HG02678 (cell line): ENCODE measurements around the gene LTF.

ENCODE experiments used
- ATAC-seq: cut with Tn5 transposase; IDR thresholded peaks from one replicate; pipeline ENCODE4 v1.9.1; 2021; ENCODE audit warnings: mild to moderate bottlenecking, moderate library complexity; ENCODE audit not compliant: unreplicated experiment

LTF gene

DNA sequence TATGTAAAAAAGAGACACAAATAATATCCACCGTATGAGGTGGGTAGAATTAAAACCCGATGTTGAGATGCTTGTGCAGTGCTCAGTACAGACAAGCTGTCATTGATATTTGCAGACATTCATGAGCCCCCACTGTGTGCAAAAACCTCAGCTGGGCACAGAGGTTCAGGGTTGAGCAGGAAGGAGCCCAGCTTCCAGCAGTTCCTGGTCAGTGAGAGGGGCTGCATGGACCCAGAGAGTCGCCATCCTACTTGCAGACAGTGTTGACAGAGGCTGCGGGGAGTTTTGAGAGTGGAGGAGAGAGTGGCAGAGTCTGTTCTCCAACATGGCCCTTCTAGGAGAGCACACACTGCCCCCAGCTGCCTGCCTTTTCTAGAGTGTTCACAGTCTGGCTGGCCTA lies 6.1 kb upstream of the LTF start:
- no peak for ATAC-seq

DNA sequence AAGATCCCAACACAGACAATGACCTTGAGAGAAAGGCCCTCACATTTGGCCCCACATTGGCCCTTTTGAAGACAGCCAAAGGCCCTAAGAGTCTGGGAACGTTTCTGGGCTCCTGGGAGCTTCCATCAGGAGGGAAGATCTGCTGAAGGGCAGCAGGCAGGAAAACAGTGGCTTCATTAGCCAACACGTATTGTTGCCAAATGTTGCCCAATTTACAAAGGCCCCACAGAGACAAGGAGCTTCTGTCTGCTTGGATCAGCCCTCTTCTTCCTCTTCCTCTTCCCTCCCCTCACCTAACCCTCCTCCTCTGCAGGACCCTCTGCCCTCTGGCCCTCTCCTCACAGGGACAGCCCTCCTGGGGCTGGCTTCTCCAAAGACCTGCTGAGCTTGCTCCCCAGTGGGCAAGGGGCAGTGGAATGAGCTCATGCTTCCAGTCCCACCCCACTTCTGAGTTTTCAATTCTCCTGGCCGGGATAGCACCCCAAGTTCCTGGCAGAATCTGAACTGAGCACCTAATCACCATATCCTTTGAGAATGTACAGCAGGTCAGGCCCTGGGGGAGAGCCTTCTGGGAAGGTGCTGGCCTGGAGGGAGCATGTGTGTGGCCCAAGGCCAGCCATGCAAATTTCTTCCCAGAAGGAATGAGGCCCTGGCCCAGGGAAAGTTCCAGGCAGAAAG lies 5.1 kb upstream of the LTF start:
- ATAC-seq: no peak

DNA sequence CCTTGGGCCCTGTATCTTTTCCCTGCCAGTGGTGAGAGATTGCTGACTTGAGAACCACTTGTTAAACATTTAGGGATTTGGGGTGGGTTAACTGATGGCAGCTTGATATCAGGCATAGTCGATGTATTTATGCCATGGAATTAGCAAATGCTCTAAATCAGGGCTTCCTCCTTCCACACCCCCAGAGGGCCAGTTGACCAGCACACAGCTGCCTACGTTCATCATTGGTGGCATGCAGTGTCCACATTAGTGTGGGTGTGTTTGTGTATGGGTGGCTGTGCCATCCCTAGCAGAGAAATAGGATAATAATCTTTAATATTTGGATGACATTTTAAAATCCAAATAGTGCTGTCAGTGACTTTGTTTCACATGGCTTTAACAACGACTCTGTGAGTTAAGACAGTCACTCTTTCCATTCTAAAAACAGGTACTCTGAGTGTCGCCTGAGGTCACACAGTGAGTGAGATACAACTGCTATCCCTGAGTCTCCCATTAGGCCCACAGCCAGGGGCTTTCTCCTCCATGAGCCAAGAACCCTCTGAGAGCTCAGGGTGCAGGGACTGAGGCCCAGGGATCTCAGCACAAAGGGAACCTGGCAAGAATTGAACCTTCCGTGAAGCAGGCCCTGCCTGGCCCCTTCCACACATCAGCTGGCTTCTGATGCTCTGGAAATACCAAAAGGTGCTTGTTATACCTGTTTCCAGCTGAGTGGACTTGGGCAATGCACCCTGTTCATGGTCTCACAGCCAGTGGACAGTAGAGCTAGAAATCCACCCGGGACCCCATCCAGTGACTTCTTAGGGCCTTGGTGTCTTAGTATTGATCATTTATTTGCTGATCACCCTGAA lies 4.3 kb upstream of the LTF start:
- no peak for ATAC-seq

DNA sequence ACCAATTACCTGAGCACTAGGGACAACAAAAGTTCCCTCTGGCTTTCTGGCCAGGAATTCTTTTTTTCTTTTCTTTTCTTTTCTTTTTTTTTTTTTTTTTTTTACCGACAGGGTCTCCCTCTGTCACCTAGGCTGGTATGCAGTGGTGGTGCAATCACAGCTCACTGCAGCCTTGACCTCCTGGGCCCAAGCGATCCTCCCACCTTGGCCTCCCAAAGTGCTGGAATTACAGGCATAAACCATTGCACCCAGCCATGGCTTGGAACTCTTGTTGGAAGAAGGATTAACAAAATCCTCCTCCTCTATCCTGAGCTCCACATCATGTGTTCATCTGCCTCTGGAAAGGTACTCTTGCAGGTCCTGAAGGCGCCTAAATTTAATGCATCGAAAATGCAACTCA lies 2.9 kb upstream of the LTF start:
- ATAC-seq: no peak

DNA sequence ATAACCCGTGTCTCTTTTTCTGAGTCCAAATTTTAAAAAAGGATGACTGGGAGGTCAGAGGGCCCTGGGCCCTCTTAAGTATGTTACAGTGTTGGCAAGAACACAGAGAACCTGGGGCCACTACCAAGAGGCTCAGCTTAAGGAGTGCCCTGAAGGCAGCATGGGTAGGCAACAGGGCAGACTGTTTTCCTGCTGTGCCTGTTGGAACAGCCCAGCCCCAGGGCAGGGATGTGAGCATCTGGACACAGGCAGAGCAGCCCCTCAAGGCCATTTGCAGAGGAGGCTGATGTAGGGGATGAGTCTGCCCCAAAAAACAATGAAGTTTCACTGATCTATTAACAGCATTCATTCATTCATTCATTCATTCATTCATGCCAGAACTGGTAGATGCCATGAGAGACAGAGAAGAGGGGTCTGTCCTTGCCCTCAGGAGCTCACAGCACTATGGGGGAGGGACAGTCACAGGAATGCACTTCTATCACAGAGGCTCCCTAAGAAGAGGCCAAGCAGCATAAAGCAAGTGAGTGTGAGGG lies 2.2 kb upstream of the LTF start:
- ATAC-seq: no peak

DNA sequence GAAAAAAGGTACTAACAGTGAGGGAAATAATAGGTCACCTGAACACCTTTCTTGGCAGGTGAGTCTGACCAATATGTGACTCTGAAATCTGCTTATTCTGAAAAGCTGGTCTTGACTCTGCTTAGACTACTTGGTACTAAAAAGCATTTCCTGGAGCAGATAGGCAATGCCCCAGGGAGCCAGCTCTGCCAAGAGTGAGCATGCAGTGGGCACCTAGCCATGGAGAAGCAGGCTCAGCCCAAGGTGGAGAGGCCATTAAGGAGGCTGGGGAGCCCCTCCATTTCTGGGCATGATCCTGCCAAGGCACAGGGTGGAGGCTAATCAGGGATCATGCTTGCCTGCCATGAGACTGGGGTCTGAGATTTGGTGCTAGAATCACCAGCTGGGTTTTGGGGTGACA lies 1.6 kb upstream of the LTF start:
- no peak for ATAC-seq

DNA sequence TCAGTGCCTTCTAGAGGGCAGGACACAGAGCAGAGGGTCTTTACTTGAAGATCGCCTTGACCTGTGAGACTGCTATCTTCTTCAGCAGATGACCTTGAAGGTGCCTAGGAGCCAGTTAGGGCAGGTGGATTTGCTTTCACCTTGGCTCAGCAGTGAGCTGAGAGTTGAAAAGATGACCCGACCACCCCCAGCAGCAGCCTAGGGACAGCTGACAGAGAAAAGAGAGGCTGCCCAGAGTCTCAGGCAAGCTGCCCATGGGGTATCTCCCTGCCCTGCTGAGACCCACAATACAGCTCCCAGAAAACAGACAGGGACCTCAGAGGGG lies 453 bp upstream of the LTF start:
- ATAC-seq: no peak

GRCh38 chr3:46463868-46464241 lies 850 bp downstream of the LTF start:
- ATAC-seq: no peak

- ATAC-seq: no peak
Observed at GRCh38 chr3:46463120-46463867, 1.4 kb downstream of the LTF start.

GRCh38 chr3:46462511-46462910 lies 2.2 kb downstream of the LTF start:
- ATAC-seq: no peak

- ATAC-seq: no peak
Observed at GRCh38 chr3:46462111-46462510, 2.6 kb downstream of the LTF start.

DNA sequence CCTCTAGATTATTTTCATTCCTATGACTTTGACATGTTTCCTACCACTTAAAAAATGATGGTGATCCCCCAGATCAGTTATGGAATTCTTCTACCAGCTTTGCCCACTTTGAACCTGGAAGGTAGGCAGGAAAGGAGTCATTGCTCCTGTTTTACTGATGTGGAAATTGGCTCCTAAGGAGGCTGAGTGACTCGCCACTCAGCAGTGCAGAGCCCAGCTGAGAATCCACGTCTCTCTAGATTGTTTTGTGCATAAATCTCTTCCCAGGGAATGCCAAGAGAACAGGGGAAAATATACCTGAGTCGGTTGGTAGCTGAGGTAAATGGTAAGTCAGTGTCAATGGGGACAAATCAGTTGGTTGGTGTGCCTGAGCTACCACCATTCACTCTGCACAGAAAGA lies 4.7 kb downstream of the LTF start:
- ATAC-seq: no peak

DNA sequence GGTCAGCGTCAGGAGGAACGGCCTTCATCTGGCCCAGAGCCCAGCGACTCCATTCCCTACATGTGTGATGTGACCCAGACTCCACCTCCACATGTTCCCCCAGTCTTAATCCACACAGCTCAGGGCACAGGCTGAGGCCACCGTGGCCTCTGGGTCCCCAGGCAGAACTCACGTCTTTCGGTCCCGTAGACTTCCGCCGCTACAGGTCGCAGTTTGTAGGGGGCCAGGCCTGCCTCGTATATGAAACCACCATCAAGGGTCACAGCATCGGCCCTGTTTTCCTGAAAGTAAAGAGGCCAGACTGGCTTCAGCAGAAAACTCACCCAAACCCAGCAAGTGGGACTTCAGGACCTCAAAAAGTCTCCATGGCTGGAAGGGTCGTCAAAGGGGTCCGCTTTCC lies 8.6 kb downstream of the LTF start:
- ATAC-seq: no peak

- no peak for ATAC-seq
Observed at GRCh38 chr3:46455231-46456115, 9.2 kb downstream of the LTF start.

DNA sequence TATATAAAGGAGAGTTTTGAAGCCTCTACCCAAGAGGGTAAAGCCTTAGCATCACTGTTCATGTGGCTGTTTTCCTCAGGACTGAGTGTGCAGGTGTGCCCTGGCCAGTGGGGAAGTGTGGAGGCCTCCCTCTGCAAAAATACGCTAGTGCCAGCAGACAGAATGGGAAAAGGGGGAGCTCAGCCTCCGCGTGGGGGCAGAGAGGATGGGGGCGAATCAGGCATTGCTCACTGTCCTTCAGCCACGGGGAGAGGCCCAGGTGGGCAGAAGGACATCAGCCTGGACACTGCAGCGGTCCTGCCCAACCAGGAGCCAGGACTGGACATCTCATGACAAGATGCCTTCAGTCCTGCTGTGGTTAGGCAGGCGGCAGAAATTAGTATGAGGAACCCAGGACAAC lies 10.1 kb downstream of the LTF start:
- no peak for ATAC-seq

- ATAC-seq: no peak
Observed at GRCh38 chr3:46454209-46454595, 10.5 kb downstream of the LTF start.

DNA sequence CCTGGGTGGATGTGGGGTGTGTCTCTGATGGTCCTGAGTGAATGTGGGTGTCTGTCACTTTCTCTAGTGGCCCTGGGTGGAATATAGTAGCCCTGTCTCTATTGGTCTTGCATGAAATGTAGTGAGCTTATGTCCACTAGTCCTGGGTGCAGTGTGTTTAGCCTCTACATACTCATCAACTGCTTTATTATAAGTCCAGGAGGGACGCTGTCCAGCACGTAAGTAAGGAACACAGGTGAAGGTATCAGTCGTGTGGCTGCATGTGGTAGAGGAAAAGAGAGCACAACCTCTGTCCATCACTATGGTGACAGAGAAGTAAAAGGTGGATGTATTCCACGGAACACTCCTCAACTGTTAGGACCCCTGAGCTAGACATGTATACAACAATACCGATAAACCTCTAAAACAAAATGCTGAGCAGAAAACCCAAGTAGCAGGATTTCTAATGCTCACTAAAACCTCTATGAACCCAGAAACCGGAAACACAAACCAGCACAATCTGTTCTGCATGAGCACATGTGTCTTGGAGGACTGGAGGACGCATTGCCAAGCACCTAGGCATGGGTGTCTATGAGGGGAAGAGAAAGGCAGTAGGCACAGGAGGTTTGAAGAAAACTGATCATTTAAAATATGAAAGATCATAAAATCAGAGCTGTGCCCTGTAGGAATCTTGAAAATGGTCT lies 11.0 kb downstream of the LTF start:
- ATAC-seq: no peak

DNA sequence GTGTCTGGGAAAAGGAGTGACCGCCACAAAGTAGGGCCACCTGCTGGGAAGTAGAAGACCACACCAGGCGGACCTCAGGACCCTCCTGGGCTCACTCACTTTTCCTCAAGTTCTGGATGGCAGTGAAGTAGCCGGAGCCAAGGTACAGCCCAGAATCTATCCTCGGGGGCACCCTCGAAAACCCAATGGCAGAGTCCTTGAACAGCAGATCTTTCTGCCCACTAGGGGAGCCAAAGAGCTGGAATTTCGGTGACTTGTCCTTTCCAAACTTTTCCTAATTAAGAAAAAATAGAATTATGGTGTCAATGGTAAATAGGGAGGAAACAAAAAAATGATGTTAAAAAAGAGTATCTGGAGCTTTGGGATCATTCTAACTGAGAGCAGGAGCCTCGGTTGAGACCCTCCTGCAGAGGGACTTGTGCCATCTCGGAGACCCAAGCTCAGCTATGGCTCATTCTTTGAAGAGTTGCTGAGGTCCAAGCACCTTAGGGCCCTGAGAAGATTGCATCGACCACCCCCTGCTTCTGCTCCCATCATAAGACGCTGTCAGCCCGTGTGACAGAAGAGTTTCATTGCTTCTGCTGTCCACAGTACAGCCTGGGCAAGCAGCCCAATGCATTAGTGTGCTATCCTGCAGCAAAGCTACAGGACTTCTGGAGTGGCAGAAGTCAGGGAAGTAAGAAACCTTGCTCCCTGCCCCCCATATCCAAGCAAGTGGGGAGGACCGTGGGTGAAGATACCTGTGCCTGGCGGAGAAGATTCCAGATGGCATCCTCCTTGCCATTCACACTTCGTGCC lies 14.8 kb downstream of the LTF start:
- no peak for ATAC-seq

- ATAC-seq: no peak
Observed at GRCh38 chr3:46448721-46449120, 16.0 kb downstream of the LTF start.
